Fibroblast of skin of abdomen (primary cell): ENCODE measurements around the gene GATAD2B.
A peak's percentile ranks its signal among the peaks of the same experiment; 100 is the strongest.
"Not testable (repeated sequence)": the region's sequence is repeated elsewhere in the genome, so short reads cannot be mapped to it uniquely, and the experiment has no call there.

Experiments used
- DNase-seq: peaks from one replicate; pipeline ENCODE4 v3.0.0-alpha.2; 2013

Gene GATAD2B

GRCh38 chr1:153776352-153776751 lies 146.4 kb downstream of the GATAD2B start:
- no peak for DNase-seq

GRCh38 chr1:153775458-153776327 lies 147.1 kb downstream of the GATAD2B start:
- peak; percentile 35 for DNase-seq

GRCh38 chr1:153774780-153775457 lies 147.9 kb downstream of the GATAD2B start, which contains the start of gene SLC27A3:
Gene SLC27A3, plus strand, starts transcription at chr1:153775407. Its CDS starts 91 bp downstream, at chr1:153775498.
- DNase-seq, result peak; percentile 55

- no peak for DNase-seq
Observed at GRCh38 chr1:153774026-153774595, 148.7 kb downstream of the GATAD2B start.

GRCh38 chr1:153773096-153773921 lies 149.5 kb downstream of the GATAD2B start:
- no peak for DNase-seq

- DNase-seq, result no peak
Observed at GRCh38 chr1:153771841-153772593, 150.8 kb downstream of the GATAD2B start.

- DNase-seq, result no peak
Observed at GRCh38 chr1:153771261-153771660, 151.5 kb downstream of the GATAD2B start.

GRCh38 chr1:153770797-153771196 lies 152.0 kb downstream of the GATAD2B start:
- DNase-seq, result peak; percentile 14

GRCh38 chr1:153769221-153769620 lies 153.6 kb downstream of the GATAD2B start:
- no peak for DNase-seq

GRCh38 chr1:153768316-153769181 lies 154.2 kb downstream of the GATAD2B start:
- no peak for DNase-seq

- no peak for DNase-seq
Observed at GRCh38 chr1:153767519-153767918, 155.3 kb downstream of the GATAD2B start.

GRCh38 chr1:153766663-153767062 lies 156.1 kb downstream of the GATAD2B start:
- not testable (repeated sequence) for DNase-seq

GRCh38 chr1:153764310-153764709 lies 158.5 kb downstream of the GATAD2B start:
- DNase-seq, result no peak

GRCh38 chr1:153763365-153764225 lies 159.2 kb downstream of the GATAD2B start:
- DNase-seq, result no peak

- no peak for DNase-seq
Observed at GRCh38 chr1:153760440-153760839, 162.3 kb downstream of the GATAD2B start.
